Thoracic aorta (tissue), 2 donors: Measurements from ENCODE around the gene ALKBH6. TPM values are rescaled to one million over a fixed set of nuclear protein-coding genes. Genes with fewer than 3 reads are reported as not detected.

Experiments used
- ATAC-seq: fragments of 150-250 bp; one replicate; pipeline ENCODE4 v1.8.0; 2017; ENCODE audit warnings: low read depth; ENCODE audit not compliant: insufficient number of reproducible peaks, low FRiP score
- DNase-seq: peaks from one replicate; pipeline ENCODE4 v3.0.0-alpha.2; 2020; ENCODE audit warnings: low spot score
- H3K27ac ChIP-seq, 2 donors: fragments of 200-600 bp; sonication (generic); 1 replicate in 1 of 2; 2 replicates in 1 of 2; pipeline ENCODE4 v1.5.1; 2016; ENCODE audit warnings: mild to moderate bottlenecking in 2 of 2, moderate library complexity in 2 of 2
- H3K27me3 ChIP-seq: fragments of 200-600 bp; sonication (generic); replicated peaks from 2 replicates; pipeline ENCODE4 v1.6.0; 2016; ENCODE audit warnings: mild to moderate bottlenecking; ENCODE audit not compliant: insufficient read depth
- H3K36me3 ChIP-seq: fragments of 200-600 bp; sonication (generic); one replicate; pipeline ENCODE4 v1.5.1; 2016
- H3K4me1 ChIP-seq, 2 donors: fragments of 200-600 bp; sonication (generic); 1 replicate in 1 of 2; 2 replicates in 1 of 2; pipeline versions ENCODE4 v1.5.1 to v1.6.0; 2016; ENCODE audit warnings: low read depth in 2 of 2, mild to moderate bottlenecking in 1 of 2; ENCODE audit not compliant: control insufficient read depth in 1 of 2
- H3K4me3 ChIP-seq: fragments of 200-600 bp; sonication (generic); 2 replicates; pipeline ENCODE4 v1.5.1; 2016; ENCODE audit warnings: mild to moderate bottlenecking
- H3K9me3 ChIP-seq: fragments of 200-600 bp; sonication (generic); 2 replicates; pipeline ENCODE4 v1.5.1; 2016
- CTCF ChIP-seq: fragments of 200-600 bp; sonication (generic); IDR thresholded peaks from one replicate; pipeline ENCODE4 v1.5.1; 2019; ENCODE audit warnings: antibody characterized with exemption
- total RNA-seq, 2 donors: library from RNA; depleted of rRNA; stranded (reverse); fragments of >200 nt; gene quantifications; one replicate each; pipeline versions ENCODE4 v1.1.0 to v1.2.3, GENCODE V29; 2016

The ALKBH6 gene
- total RNA-seq, 2 donors from 2014 or later: 19.8 to 55.8 TPM

- Histone ChIP-seq H3K36me3 (peaks cover 15% of the 10 kb centered on the region), H3K4me1 (peaks cover 5 to 10% of the 10 kb centered on the region in 2 donors), H3K4me3 (no peak overlapping the region), H3K9me3 (no peaks in the 10 kb centered on the region), H3K27me3 (no peaks in the 10 kb centered on the region), H3K27ac (no peak overlapping the region)
- TF ChIP-seq CTCF: no peak
- DNase-seq (no peak), ATAC-seq (no peak)
Observed at GRCh38 chr19:36030264-36031148, 16.5 kb upstream of the ALKBH6 start.

- peaks cover 26% of the 10 kb centered on the region for H3K36me3 ChIP-seq
- TF ChIP-seq CTCF: no peak
- H3K27me3 ChIP-seq: no peaks in the 10 kb centered on the region
- no peak overlapping the region for H3K4me3 ChIP-seq
- DNase-seq (no peak), ATAC-seq (no peak)
- H3K27ac ChIP-seq: no peak overlapping the region
- peaks cover 5 to 10% of the 10 kb centered on the region in 2 donors for H3K4me1 ChIP-seq
- H3K9me3 ChIP-seq: no peaks in the 10 kb centered on the region
Observed at GRCh38 chr19:36028313-36029041, 14.5 kb upstream of the ALKBH6 start.

GRCh38 chr19:36027696-36028095, 13.7 kb upstream of the ALKBH6 start:
- no peak for TF ChIP-seq CTCF
- no peak for ATAC-seq
- no peaks in the 10 kb centered on the region for H3K9me3 ChIP-seq

GRCh38 chr19:36026091-36026876, 12.3 kb upstream of the ALKBH6 start:
- no peak for ATAC-seq
- TF ChIP-seq CTCF: no peak
- Histone ChIP-seq H3K9me3 (no peaks in the 10 kb centered on the region), H3K4me3 (no peak overlapping the region), H3K27me3 (no peaks in the 10 kb centered on the region), H3K36me3 (peaks cover 30% of the 10 kb centered on the region), H3K4me1 (no peaks in the 10 kb centered on the region), H3K27ac (no peak overlapping the region)
- no peak for DNase-seq

More at GRCh38 chr19:36027696-36028095, 13.7 kb upstream of the ALKBH6 start:
- Histone ChIP-seq H3K4me3 (no peak overlapping the region), H3K27ac (no peak overlapping the region), H3K27me3 (no peaks in the 10 kb centered on the region), H3K4me1 (peaks cover 5% of the 10 kb centered on the region in 2 donors), H3K36me3 (peaks cover 26% of the 10 kb centered on the region)
- DNase-seq: no peak

- Histone ChIP-seq H3K27ac (no peak overlapping the region), H3K4me1 (no peaks in the 10 kb centered on the region), H3K36me3 (peaks cover 30% of the 10 kb centered on the region), H3K27me3 (no peaks in the 10 kb centered on the region), H3K4me3 (no peak overlapping the region), H3K9me3 (no peaks in the 10 kb centered on the region)
- ATAC-seq: no peak
- DNase-seq: no peak
- no peak for TF ChIP-seq CTCF
Observed at GRCh38 chr19:36025541-36025940, 11.5 kb upstream of the ALKBH6 start.
